GM21717 (cell line): ENCODE measurements around the gene LRRTM4.

Experiments used
- ATAC-seq: cut with Tn5 transposase; IDR thresholded peaks from one replicate; pipeline ENCODE4 v1.9.1; 2021; ENCODE audit warnings: mild to moderate bottlenecking, moderate library complexity; ENCODE audit not compliant: unreplicated experiment

The LRRTM4 gene

DNA sequence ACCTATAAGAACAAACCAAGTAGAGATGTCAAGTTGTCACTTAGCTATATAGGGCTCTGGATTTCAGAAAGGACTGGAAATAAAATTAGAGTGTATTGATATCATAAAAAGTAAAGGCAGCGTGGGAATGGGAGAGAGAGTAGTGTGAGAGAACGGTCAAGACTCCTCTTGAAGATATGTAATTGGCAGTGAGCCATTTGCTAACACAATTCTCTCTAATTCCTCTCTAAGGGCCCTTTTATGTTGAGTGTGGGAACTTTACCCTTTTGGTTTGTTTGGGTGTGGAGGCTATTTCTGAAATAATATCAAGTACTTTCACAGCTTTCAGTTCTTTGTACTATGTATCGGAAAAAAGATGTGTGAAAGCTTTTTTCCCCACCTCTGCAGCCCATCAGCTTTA is 196.8 kb downstream of the LRRTM4 start:
- no peak for ATAC-seq

DNA sequence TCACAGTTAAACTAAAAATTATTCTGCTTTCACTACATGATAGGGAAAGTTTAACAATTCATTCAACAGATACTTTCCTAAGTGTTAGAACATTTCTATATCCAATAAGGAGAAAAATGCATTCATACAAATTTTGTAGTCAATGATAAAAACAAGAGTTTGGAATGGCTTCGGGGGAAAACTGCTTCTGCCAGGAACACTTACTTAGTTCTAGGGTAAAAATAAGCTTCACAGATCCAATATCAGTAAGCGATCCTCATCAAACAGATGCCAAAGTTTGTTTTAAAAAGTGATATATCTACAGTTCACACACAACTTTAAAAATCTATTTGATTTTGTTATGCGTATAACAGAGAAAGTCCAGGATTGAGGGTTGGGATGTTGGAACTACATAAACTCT is 199.7 kb downstream of the LRRTM4 start:
- ATAC-seq: no peak

DNA sequence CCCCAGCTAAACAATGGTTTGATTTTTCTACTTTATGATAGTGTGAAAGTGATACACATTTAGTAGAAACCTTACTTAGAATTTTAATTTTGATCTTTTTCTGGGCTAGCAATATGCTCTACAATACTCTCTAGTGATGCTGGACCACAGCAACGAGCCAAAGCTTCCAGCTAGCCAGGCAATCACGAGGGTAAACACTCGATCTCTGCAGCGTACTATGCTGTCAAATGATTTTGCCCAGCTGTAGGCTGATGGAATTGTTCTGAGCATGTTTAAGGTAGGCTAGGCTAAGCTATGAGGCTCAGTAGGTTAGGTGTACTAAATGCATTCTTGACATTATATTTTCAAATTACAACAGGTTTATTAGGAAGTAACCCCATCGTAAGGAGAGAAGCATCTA is 207.5 kb downstream of the LRRTM4 start:
- no peak for ATAC-seq

DNA sequence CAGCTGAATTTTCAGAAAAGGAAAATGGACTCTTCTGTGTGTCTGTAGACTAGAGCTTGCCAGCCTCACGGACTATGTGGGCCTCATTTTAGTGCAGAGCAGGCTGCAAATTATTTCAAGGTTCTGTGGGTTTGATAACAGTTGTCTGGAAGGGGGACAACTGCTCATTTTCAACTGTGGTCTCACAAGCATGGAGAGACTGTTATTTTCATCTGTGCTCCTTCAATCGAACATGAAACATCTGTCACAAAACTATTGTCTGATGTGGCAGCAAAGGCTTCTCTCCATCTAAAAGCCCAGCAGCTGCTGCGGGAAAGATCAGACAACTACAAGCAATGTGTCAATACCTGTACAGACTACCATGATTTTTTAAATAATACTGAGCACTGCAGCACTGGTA is 211.8 kb downstream of the LRRTM4 start:
- ATAC-seq: no peak

- ATAC-seq: no peak
Measured at GRCh38 chr2:77309725-77310124, 212.5 kb downstream of the LRRTM4 start.

DNA sequence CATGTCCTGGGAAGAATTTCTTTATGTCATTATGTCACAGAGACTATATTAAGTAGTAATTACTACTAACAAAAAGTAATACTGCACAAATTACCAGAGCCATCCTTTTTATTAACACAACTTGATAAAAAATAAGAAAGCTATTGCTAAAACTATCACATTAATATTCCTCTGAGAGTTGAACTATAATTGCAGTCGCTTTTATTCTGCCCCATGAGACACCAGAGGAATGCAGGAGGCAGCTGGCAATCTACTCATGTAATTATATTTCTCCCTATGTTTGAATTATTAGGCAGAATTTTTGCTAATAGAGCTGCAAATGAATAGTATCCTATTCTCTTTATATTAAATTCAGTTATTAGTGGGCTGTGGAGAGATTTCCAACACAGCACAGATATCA is 220.7 kb downstream of the LRRTM4 start:
- ATAC-seq: no peak

- no peak for ATAC-seq
Measured at GRCh38 chr2:77296791-77297190, 225.4 kb downstream of the LRRTM4 start.

DNA sequence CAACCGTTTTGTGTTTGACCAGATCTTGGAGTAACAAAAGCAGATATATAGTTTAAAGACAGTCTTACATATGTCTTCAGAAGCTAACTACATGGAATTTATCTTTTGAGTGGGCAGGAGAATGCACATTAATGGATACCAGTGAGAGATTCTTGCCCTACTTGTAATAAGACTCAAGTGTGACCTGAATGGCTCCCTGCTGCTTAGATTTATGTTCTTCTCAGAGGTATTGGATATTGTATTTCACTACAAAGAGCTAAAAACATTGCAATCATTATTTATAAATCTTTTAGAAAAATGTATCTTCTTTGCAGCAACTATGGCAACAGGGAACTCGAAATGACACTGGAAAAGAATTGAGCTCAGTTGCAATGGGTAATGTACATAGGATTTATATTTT is 227.7 kb downstream of the LRRTM4 start:
- ATAC-seq: no peak

DNA sequence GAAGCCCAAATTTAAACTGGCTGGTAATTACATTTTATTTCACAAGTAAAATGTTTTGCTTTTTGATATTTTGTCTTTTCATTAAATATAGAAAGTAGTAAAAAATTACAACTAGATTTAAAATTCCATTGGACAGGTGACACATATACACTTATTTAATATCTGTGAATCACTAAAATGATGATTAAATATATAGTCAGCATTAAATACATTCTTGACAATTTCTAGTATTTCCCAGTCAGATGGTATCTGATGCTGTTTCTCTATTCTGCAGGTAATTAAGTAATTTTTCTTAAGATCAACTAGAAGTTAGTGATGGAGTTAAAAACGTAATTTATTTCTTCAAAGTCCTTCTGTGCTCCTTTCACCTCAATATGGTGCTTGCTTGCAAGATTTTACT is 237.8 kb downstream of the LRRTM4 start:
- no peak for ATAC-seq

- no peak for ATAC-seq
Measured at GRCh38 chr2:77271262-77271661, 250.9 kb downstream of the LRRTM4 start.

DNA sequence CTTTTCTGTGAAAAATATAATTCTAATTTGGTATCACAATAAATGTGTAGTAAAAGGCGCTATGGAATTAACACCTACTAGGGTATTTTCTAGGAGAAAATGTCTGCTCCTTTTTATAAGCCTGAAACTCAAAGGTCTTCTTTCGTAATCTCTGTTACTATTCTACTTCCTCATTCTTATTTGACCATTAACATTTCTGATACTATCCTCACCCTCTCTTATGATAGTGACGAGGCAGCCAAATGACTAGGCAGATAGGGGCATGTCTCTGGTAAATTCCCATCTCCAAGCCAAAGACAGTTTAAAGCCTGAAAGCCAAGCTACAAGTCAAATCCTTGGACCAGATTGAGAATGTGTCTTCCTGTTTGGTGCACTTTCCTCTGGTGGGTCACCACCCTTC is 251.7 kb downstream of the LRRTM4 start:
- ATAC-seq: no peak

DNA sequence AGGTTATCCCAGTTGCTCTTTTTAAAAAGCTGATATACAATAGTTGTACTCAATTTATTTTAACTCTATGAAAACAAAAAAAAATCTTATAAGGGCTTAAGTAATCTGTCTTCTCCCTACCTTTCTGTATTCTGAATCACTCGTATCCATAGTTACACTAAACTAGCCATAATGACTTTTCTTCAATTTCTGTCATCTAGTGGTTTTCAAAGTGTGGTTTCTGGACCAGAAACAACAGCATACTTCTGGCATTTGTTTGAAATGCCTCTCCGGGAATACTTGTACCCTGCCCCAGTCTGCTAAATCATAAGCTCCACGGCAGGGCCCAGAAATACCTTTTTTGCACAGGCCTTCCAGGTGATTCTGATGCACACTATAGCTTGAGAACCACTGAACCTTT is 253.6 kb downstream of the LRRTM4 start:
- no peak for ATAC-seq

- ATAC-seq: no peak
Measured at GRCh38 chr2:77232909-77233425, 289.2 kb downstream of the LRRTM4 start.

GRCh38 chr2:77228391-77228790 is 293.8 kb downstream of the LRRTM4 start:
- ATAC-seq: no peak

DNA sequence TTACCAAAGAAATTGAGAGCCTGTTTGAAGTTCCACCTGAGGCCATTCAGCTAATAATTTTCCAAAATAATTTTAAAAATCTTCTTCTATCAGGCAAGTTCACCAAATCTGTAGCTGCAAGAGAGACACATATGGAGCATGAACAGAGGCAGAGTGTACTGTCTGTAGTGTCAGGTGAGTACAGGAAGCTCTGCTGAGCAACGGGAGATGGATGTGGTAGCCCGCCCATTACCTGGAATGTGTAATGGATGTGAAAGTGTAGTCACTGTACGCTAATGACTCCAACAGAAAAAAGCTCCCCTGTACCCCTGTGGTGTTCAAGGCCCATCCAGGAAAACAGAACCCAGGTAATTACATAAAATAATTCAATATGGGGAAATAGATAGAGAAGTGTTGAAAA is 311.5 kb downstream of the LRRTM4 start:
- ATAC-seq: no peak

- ATAC-seq: no peak
Measured at GRCh38 chr2:77207331-77207730, 314.8 kb downstream of the LRRTM4 start.

DNA sequence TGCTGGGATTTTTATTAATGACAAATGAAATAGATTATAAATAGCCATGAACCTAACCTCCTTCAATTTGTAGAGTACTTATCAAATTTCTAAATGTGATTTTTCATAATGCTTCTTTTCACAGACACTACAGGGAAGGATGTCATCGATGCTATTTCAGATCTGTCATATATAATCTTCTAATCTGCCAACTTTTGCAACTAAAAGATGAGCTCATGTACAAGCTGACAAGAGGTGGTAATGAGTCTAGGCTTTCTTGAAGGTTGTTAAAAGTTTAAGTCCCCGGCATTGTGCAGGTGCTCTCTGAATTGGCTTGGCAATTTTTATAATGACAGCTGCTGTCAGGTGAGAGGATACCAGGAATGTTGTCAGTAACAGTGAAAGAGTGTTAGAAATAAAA is 320.4 kb downstream of the LRRTM4 start:
- no peak for ATAC-seq

GRCh38 chr2:77199411-77199810 is 322.8 kb downstream of the LRRTM4 start:
- ATAC-seq: no peak

DNA sequence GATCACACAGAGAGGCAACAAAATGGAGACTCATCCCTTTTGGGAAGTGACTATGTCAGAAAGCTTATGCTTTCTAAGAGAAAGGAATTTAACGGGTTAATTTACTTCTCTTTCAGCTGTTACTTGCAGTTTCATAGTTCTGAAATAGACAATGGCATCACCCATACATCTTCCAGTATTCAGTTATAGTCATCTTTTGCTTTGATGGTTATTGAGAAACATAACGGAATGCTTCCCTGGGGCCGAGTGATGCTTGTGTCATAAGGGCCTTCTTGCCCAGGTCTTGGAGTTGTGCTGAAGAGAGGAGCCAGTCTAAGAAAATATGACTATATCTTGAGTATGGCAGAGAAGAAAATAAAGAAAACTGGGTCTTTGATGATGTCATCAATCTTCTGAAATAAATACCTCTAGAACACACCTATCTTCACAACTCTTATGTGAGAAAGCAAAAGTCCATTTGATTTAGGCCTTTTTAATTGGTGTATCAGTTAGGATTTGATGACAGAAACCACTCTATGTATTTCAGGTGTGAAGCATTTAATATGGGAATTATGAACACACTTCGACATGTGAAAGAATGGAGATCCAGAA is 328.2 kb downstream of the LRRTM4 start:
- no peak for ATAC-seq

DNA sequence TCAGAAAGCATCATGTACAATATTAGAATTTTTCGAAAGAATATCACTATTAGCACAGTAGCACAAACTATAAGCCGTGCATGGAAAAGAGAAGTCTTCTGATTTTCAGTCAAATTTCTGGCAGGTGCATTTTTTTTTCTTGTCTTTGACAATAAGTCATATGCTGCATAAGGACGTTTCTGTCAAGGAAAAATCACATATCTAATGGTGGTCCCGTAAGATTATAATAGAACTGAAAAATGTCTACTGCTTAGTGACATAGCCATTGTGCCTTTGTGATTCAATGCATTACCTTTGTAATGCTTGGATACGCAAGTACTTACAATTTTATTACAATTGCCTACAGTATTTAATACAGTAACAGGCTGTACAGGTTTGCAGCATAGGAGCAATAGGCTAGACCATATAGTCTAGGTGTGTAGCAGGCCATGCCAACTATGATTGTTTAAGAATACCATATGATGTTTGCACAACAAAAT is 329.3 kb downstream of the LRRTM4 start:
- ATAC-seq: no peak

GRCh38 chr2:77191665-77192064 is 330.5 kb downstream of the LRRTM4 start:
- ATAC-seq: no peak

DNA sequence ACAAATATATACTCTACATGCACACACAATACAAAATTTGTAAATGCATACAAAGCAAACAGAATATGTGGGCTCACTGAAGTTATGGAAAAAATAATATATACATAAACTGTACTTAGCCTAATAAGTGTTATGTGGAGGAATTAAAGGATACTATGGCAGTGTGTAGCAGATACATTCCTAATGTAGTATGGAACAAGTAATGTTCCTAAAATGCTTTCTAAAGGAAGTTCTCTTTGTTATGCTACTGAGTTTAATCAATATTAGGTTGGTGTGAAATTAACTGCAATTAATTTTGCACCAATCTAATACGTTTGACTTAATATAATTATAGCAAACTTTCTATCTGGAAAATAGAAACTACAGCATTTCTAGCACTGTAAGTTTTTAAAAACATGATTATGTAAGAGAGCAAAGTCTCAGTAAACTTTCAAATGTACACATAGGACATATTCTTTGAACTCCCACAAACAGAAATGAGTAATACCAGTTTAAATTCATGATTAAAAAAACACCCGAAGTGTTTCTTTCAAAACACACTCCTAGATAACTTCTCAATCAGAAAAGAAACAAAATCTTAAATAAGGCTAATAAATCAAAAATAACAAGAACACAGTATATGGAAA is 331.3 kb downstream of the LRRTM4 start:
- ATAC-seq: no peak

- no peak for ATAC-seq
Measured at GRCh38 chr2:77185052-77185451, 337.1 kb downstream of the LRRTM4 start.
